Measurements from ENCODE around the gene COX19. TPM values are rescaled to one million over a fixed set of nuclear protein-coding genes. Genes with fewer than 3 reads are reported as not detected.

COX19 gene
- total RNA-seq, 1 experiment from 2014 or later: 14.0 TPM

GRCh38 chr7:947391-948210 lies 27.7 kb downstream of the COX19 start:
- intact Hi-C loops (cut with micrococcal nuclease): no loop called here
- ChIA-PET RAD21 (ENCODE audit: low non-redundant PET in 1 of 2, low total read pairs in 2 of 2, uncharacterized antibody in 2 of 2, unreplicated experiment in 2 of 2) (no interaction called here), POLR2A (no interaction called here), CTCF (no interaction called here)
- DNase-seq (ENCODE audit: low read depth, low spot score) (no peak), ATAC-seq (no peak)
- Histone ChIP-seq H2AFZ (ENCODE audit: low read depth, low read length, poor library complexity, severe bottlenecking) (no peak overlapping the region), H3K9me3 (ENCODE audit: control insufficient read depth in 1 of 2, insufficient read depth in 1 of 2, low read depth in 1 of 2, low read length in 2 of 2) (no peaks in the 10 kb centered on the region), H3K27me3 (ENCODE audit: insufficient read depth, low read length) (0 out of 2 replicates have a peak, but pooled peaks cover 4% of the 10 kb centered on the region), H4K20me1 (ENCODE audit: insufficient read depth) (no peaks in the 10 kb centered on the region), H3K9me2 (ENCODE audit: insufficient read depth) (no peaks in the 10 kb centered on the region), H3K4me1 (ENCODE audit: control insufficient read depth in 1 of 2, insufficient read depth in 2 of 2, low read length in 2 of 2) (peaks cover 28 to 64% of the 10 kb centered on the region in 2 experiments), H3K36me3 (ENCODE audit: control insufficient read depth in 1 of 2, insufficient read depth in 2 of 2, low read length in 2 of 2) (no peaks in the 10 kb centered on the region), H3K79me2 (ENCODE audit: insufficient read depth, low read length) (peaks cover 17% of the 10 kb centered on the region; the same call in 1 of the 2 replicates), H3K4me2 (ENCODE audit: low read length) (peak overlapping the region; percentile 98), H3K4me3 (replicated peaks in 1 of 2; ENCODE audit: low read depth in 1 of 2, low read length in 2 of 2) (no peak overlapping the region), H3K9ac (ENCODE audit: low read length) (0 out of 2 replicates have a peak overlapping the region, but pooled peaks have one; percentile 85), H3K27ac (ENCODE audit: low read depth, low read length) (peak overlapping the region; percentile 98; the same call in 1 of the 2 replicates)
- TF ChIP-seq YY1 (IDR thresholded peaks at IDR 0.05; ENCODE audit: extremely low read depth, insufficient replicate concordance, low read depth, low read length): no peak
- no peak for TF ChIP-seq EZH2phosphoT487 (IDR thresholded peaks at IDR 0.05; ENCODE audit: borderline replicate concordance)
- TF ChIP-seq CBX3 (IDR thresholded peaks at IDR 0.05; ENCODE audit: low read depth): no peak
- TF ChIP-seq JUND (IDR thresholded peaks at IDR 0.05): no peak
- TF ChIP-seq, protein P1, sequence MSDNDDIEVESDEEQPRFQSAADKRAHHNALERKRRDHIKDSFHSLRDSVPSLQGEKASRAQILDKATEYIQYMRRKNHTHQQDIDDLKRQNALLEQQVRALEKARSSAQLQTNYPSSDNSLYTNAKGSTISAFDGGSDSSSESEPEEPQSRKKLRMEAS (IDR thresholded peaks at IDR 0.05): no peak
- no peak for TF ChIP-seq CTCF (IDR thresholded peaks at IDR 0.05 in 2 of 3, conservative IDR thresholded peaks at IDR 0.05 in 1 of 3; ENCODE audit: borderline replicate concordance in 1 of 3, insufficient read depth in 1 of 3, low read depth in 2 of 3, low read length in 2 of 3)
- TF ChIP-seq, protein P2, sequence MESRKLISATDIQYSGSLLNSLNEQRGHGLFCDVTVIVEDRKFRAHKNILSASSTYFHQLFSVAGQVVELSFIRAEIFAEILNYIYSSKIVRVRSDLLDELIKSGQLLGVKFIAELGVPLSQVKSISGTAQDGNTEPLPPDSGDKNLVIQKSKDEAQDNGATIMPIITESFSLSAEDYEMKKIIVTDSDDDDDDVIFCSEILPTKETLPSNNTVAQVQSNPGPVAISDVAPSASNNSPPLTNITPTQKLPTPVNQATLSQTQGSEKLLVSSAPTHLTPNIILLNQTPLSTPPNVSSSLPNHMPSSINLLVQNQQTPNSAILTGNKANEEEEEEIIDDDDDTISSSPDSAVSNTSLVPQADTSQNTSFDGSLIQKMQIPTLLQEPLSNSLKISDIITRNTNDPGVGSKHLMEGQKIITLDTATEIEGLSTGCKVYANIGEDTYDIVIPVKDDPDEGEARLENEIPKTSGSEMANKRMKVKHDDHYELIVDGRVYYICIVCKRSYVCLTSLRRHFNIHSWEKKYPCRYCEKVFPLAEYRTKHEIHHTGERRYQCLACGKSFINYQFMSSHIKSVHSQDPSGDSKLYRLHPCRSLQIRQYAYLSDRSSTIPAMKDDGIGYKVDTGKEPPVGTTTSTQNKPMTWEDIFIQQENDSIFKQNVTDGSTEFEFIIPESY (IDR thresholded peaks at IDR 0.05; ENCODE audit: extremely low read depth, insufficient replicate concordance, low read length): no peak
- no peak for TF ChIP-seq ZNF274 (IDR thresholded peaks at IDR 0.05; ENCODE audit: low read depth, low read length)
- BruUV-seq (replicated peaks): no TSS peak

Data from HCT116 (cell line).